GM12892 (cell line): Measurements from ENCODE around the gene DOCK1.

Experiments
- POLR2A ChIP-seq: IDR thresholded peaks from 2 replicates; pipeline ENCODE4 v1.6.1; 2011; ENCODE audit warnings: low read depth, low read length, control low read depth
- POLR2AphosphoS5 ChIP-seq: IDR thresholded peaks from 2 replicates; pipeline ENCODE4 v1.6.1; 2011; ENCODE audit warnings: low read depth, low read length, control low read depth
- TAF1 ChIP-seq: IDR thresholded peaks from 2 replicates; pipeline ENCODE4 v1.6.1; 2011; ENCODE audit warnings: low read depth, mild to moderate bottlenecking, control low read depth, low read length, borderline replicate concordance

GRCh38 chr10:127174866-127175265 is 269.6 kb downstream of the DOCK1 start:
- TF ChIP-seq TAF1, result no peak
- TF ChIP-seq POLR2A, result no peak
- no peak for TF ChIP-seq POLR2AphosphoS5
